HCT116 (cell line): Measurements from ENCODE around the gene DIP2C. TPM values are rescaled to one million over a fixed set of nuclear protein-coding genes. Genes with fewer than 3 reads are reported as not detected.

Source experiments
- ATAC-seq: fragments of 200-7000 bp; cut with Tn5 transposase; 2 replicates; pipeline ENCODE4 v1.9.1; 2020; ENCODE audit warnings: mild to moderate bottlenecking, moderate library complexity
- BruUV-seq: library from RNA; stranded (reverse); fragments of 400-500 nt; replicated peaks from 2 replicates; lab custom pipeline; 2021; lab: Mats Ljungman, UMichigan
- CTCF ChIA-PET: fragments of 300-600 bp; sonication (Branson Sonifier 250); formaldehyde crosslinking; loops from one replicate; lab custom pipeline; 2021; ENCODE audit warnings: antibody characterized with exemption; lab: Charles Lee
- POLR2A ChIA-PET: fragments of 300-600, 350-600 bp; sonication (Branson Sonifier 250); formaldehyde crosslinking; loops from one replicate; lab custom pipeline; 2021; ENCODE audit warnings: antibody characterized with exemption; lab: Charles Lee
- RAD21 ChIA-PET, 2 experiments: fragments of 300-600 bp; sonication (Branson Sonifier 250); formaldehyde crosslinking; loops; one replicate each; lab custom pipeline; 2023; ENCODE audit warnings: low total read pairs in 2 of 2; ENCODE audit not compliant: uncharacterized antibody in 2 of 2, unreplicated experiment in 2 of 2, low non-redundant PET in 1 of 2; lab: Charles Lee
- DNase-seq: peaks from one replicate; pipeline ENCODE4 v3.0.0-alpha.2; 2010; ENCODE audit warnings: low read depth, low spot score
- H2AFZ ChIP-seq: fragments of 200-600 bp; shearing (Covaris generic), sonication (generic); 2 replicates; pipeline ENCODE4 v1.6.1; 2017; ENCODE audit warnings: low read depth, mixed run types, mixed read lengths, antibody characterized with exemption, low read length; ENCODE audit not compliant: poor library complexity, severe bottlenecking
- H3K27ac ChIP-seq: 2 replicates; pipeline ENCODE4 v1.5.1; 2012; ENCODE audit warnings: low read depth, low read length
- H3K27me3 ChIP-seq: fragments of 200-600 bp; sonication (generic); 2 replicates; pipeline ENCODE4 v1.6.1; 2016; ENCODE audit warnings: mixed run types, low read length, mixed read lengths; ENCODE audit not compliant: insufficient read depth
- H3K36me3 ChIP-seq, 2 experiments: fragments of 200-500 bp in 1 of 2; fragments of 200-600 bp in 1 of 2; sonication (Bioruptor generic) in 1 of 2; sonication (generic) in 1 of 2; 2 replicates each; pipeline versions ENCODE4 v1.5.1 to v1.6.1; 2014 to 2016; ENCODE audit warnings: low read length in 2 of 2, inconsistent platforms in 1 of 2, mixed read lengths in 1 of 2, mixed run types in 1 of 2; ENCODE audit not compliant: insufficient read depth in 2 of 2, control insufficient read depth in 1 of 2
- H3K4me1 ChIP-seq, 2 experiments: fragments of 200-600 bp in 1 of 2; sonication (generic) in 1 of 2; 2 replicates each; pipeline versions ENCODE4 v1.5.1 to v1.6.1; 2012 to 2017; ENCODE audit warnings: low read length in 2 of 2, inconsistent platforms in 1 of 2, mild to moderate bottlenecking in 1 of 2, mixed read lengths in 1 of 2, mixed run types in 1 of 2, moderate library complexity in 1 of 2; ENCODE audit not compliant: insufficient read depth in 2 of 2, control insufficient read depth in 1 of 2
- H3K4me2 ChIP-seq: fragments of 200-600 bp; sonication (generic); 2 replicates; pipeline ENCODE4 v1.6.1; 2017; ENCODE audit warnings: mixed run types, low read length, mixed read lengths
- H3K4me3 ChIP-seq, 2 experiments: fragments of 200-600 bp in 1 of 2; sonication (generic) in 1 of 2; replicated peaks in 1 of 2; 2 replicates each; pipeline ENCODE4 v1.5.1; 2011 to 2016; ENCODE audit warnings: low read length in 2 of 2, control low read depth in 1 of 2, low read depth in 1 of 2, mild to moderate bottlenecking in 1 of 2, mixed read lengths in 1 of 2, mixed run types in 1 of 2
- H3K79me2 ChIP-seq: fragments of 200-600 bp; sonication (generic); 2 replicates; pipeline ENCODE4 v1.6.1; 2017; ENCODE audit warnings: mild to moderate bottlenecking, mixed run types, low read length, moderate library complexity, mixed read lengths; ENCODE audit not compliant: insufficient read depth
- H3K9ac ChIP-seq: fragments of 200-600 bp; sonication (generic); 2 replicates; pipeline ENCODE4 v1.6.1; 2016; ENCODE audit warnings: low read length, mixed read lengths
- H3K9me2 ChIP-seq: fragments of 200-600 bp; sonication (generic), shearing (Covaris generic); 2 replicates; pipeline ENCODE4 v1.6.1; 2017; ENCODE audit warnings: mixed run types, mild to moderate bottlenecking, moderate library complexity; ENCODE audit not compliant: insufficient read depth
- H3K9me3 ChIP-seq, 2 experiments: fragments of 200-500 bp in 1 of 2; fragments of 200-600 bp in 1 of 2; sonication (Bioruptor generic) in 1 of 2; sonication (generic) in 1 of 2; 2 replicates each; pipeline ENCODE4 v1.6.1; 2014 to 2017; ENCODE audit warnings: low read length in 2 of 2, mixed read lengths in 2 of 2, inconsistent platforms in 1 of 2, low read depth in 1 of 2, mild to moderate bottlenecking in 1 of 2, mixed run types in 1 of 2, moderate library complexity in 1 of 2; ENCODE audit not compliant: control insufficient read depth in 1 of 2, insufficient read depth in 1 of 2
- H4K20me1 ChIP-seq: fragments of 200-600 bp; sonication (generic), shearing (Covaris generic); 2 replicates; pipeline ENCODE4 v1.6.1; 2017; ENCODE audit warnings: mixed run types, mild to moderate bottlenecking, moderate library complexity; ENCODE audit not compliant: insufficient read depth
- CEBPB ChIP-seq: IDR thresholded peaks from 2 replicates; pipeline ENCODE4 v1.6.1; 2012; ENCODE audit warnings: low read depth
- EGR1 ChIP-seq: IDR thresholded peaks from 2 replicates; pipeline ENCODE4 v1.6.1; 2012; ENCODE audit warnings: low read depth
- ELF1 ChIP-seq: IDR thresholded peaks from 2 replicates; pipeline ENCODE4 v1.6.1; 2012; ENCODE audit warnings: low read depth, borderline replicate concordance
- EZH2phosphoT487 ChIP-seq: fragments of 200-600 bp; IDR thresholded peaks from 2 replicates; pipeline ENCODE4 v1.6.1; 2018; ENCODE audit warnings: antibody characterized with exemption, borderline replicate concordance
- FOSL1 ChIP-seq: IDR thresholded peaks from 2 replicates; pipeline ENCODE4 v1.6.1; 2012; ENCODE audit warnings: low read depth
- POLR2A ChIP-seq: IDR thresholded peaks from 2 replicates; pipeline ENCODE4 v1.7.0; 2011; ENCODE audit warnings: borderline replicate concordance; ENCODE audit not compliant: insufficient read depth, insufficient read length; ENCODE audit errors: extremely low read depth
- POLR2AphosphoS5 ChIP-seq: IDR thresholded peaks from 2 replicates; pipeline ENCODE4 v1.6.1; 2011; ENCODE audit warnings: mild to moderate bottlenecking, low read depth, low read length, moderate library complexity
- RAD21 ChIP-seq: IDR thresholded peaks from 2 replicates; pipeline ENCODE4 v1.6.1; 2012; ENCODE audit warnings: low read depth, mild to moderate bottlenecking
- SP1 ChIP-seq: IDR thresholded peaks from 2 replicates; pipeline ENCODE4 v1.6.1; 2012; ENCODE audit warnings: low read depth
- SRF ChIP-seq: IDR thresholded peaks from 2 replicates; pipeline ENCODE4 v1.6.1; 2012; ENCODE audit warnings: low read depth
- YY1 ChIP-seq: IDR thresholded peaks from 2 replicates; pipeline ENCODE4 v1.6.1; 2011; ENCODE audit warnings: low read length, low read depth, moderate library complexity, mild to moderate bottlenecking; ENCODE audit not compliant: insufficient replicate concordance; ENCODE audit errors: extremely low read depth
- ZNF274 ChIP-seq: fragments of 200-500 bp; sonication (Bioruptor generic); IDR thresholded peaks from 2 replicates; pipeline ENCODE4 v1.6.1; 2014; ENCODE audit warnings: mild to moderate bottlenecking, low read depth, low read length, inconsistent platforms
- intact Hi-C: fragments of 100-400 bp; cut with micrococcal nuclease; formaldehyde crosslinking; loops from 2 replicates; pipeline ENCODE4 v1.10.0; 2022
- total RNA-seq: library from RNA; stranded (reverse); gene quantifications from one replicate; pipeline ENCODE4 v1.2.1, GENCODE V29; 2021; ENCODE audit not compliant: unreplicated experiment
- TF ChIP-seq, protein P1 (sequence below): IDR thresholded peaks from 2 replicates; pipeline ENCODE4 v1.6.1; 2012; ENCODE audit warnings: low read depth
- TF ChIP-seq, protein P2 (sequence below): IDR thresholded peaks from 2 replicates; pipeline ENCODE4 v1.6.1; 2011; ENCODE audit warnings: mild to moderate bottlenecking, low read length, moderate library complexity; ENCODE audit not compliant: insufficient replicate concordance; ENCODE audit errors: extremely low read depth
- TF ChIP-seq, protein P3 (sequence below): IDR thresholded peaks from 2 replicates; pipeline ENCODE4 v1.6.1; 2012

Gene DIP2C
- total RNA-seq, 1 experiment from 2014 or later = 15.4 TPM

DNA sequence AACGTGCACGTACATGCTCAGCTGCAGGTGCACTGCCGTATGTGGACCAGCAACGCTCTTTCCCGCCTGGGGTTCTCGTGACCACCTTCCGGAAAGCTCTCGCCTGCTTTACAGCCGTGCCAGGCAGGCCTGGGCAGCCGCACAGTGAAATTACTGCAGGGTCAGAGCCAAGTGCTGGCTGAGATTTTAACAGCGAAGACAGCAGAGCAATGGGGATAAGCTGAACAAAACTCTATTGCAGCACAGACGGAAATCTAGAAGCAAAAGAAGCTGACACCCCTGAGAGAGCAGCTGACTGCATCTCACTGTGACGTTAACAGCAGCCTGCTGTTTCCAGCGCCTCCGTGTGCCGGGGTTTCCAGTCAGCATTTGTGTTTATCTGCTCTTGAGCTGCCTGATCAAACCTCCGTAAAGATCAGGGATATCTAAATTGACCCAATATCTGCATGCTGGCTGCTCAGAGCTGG is 179.0 kb downstream of the DIP2C start:
- ATAC-seq (no peak), DNase-seq (no peak)
- CTCF ChIA-PET = no interaction called here

More for the DNA sequence above, 179.0 kb downstream of the DIP2C start:
- H3K79me2 ChIP-seq = no peaks in the 10 kb centered on the region
- no peaks in the 10 kb centered on the region for H4K20me1 ChIP-seq
- H3K4me1 ChIP-seq = peaks cover 0 to 10% of the 10 kb centered on the region in 2 experiments; a peak in 2 of 4 replicates
- no peak overlapping the region for H3K27ac ChIP-seq
- H3K36me3 ChIP-seq = no peaks in the 10 kb centered on the region
- no peak overlapping the region for H3K4me2 ChIP-seq
- TF ChIP-seq, protein P1, sequence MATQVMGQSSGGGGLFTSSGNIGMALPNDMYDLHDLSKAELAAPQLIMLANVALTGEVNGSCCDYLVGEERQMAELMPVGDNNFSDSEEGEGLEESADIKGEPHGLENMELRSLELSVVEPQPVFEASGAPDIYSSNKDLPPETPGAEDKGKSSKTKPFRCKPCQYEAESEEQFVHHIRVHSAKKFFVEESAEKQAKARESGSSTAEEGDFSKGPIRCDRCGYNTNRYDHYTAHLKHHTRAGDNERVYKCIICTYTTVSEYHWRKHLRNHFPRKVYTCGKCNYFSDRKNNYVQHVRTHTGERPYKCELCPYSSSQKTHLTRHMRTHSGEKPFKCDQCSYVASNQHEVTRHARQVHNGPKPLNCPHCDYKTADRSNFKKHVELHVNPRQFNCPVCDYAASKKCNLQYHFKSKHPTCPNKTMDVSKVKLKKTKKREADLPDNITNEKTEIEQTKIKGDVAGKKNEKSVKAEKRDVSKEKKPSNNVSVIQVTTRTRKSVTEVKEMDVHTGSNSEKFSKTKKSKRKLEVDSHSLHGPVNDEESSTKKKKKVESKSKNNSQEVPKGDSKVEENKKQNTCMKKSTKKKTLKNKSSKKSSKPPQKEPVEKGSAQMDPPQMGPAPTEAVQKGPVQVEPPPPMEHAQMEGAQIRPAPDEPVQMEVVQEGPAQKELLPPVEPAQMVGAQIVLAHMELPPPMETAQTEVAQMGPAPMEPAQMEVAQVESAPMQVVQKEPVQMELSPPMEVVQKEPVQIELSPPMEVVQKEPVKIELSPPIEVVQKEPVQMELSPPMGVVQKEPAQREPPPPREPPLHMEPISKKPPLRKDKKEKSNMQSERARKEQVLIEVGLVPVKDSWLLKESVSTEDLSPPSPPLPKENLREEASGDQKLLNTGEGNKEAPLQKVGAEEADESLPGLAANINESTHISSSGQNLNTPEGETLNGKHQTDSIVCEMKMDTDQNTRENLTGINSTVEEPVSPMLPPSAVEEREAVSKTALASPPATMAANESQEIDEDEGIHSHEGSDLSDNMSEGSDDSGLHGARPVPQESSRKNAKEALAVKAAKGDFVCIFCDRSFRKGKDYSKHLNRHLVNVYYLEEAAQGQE = no peak
- TF ChIP-seq, protein P2, sequence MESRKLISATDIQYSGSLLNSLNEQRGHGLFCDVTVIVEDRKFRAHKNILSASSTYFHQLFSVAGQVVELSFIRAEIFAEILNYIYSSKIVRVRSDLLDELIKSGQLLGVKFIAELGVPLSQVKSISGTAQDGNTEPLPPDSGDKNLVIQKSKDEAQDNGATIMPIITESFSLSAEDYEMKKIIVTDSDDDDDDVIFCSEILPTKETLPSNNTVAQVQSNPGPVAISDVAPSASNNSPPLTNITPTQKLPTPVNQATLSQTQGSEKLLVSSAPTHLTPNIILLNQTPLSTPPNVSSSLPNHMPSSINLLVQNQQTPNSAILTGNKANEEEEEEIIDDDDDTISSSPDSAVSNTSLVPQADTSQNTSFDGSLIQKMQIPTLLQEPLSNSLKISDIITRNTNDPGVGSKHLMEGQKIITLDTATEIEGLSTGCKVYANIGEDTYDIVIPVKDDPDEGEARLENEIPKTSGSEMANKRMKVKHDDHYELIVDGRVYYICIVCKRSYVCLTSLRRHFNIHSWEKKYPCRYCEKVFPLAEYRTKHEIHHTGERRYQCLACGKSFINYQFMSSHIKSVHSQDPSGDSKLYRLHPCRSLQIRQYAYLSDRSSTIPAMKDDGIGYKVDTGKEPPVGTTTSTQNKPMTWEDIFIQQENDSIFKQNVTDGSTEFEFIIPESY = no peak
- TF ChIP-seq ZNF274 (no peak), EGR1 (no peak), CEBPB (no peak), POLR2AphosphoS5 (no peak), YY1 (no peak), SP1 (no peak), SRF (no peak), ELF1 (no peak), POLR2A (no peak), FOSL1 (no peak), RAD21 (no peak), EZH2phosphoT487 (no peak)
- TF ChIP-seq, protein P3, sequence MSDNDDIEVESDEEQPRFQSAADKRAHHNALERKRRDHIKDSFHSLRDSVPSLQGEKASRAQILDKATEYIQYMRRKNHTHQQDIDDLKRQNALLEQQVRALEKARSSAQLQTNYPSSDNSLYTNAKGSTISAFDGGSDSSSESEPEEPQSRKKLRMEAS = no peak
- H2AFZ ChIP-seq = no peak overlapping the region
- H3K4me3 ChIP-seq = no peak overlapping the region
- POLR2A ChIA-PET = no interaction called here
- RAD21 ChIA-PET = no interaction called here
- intact Hi-C loops = loop anchor here (2.0 kb wide), 2 partner anchors 278 to 420 kb away; partner anchors contain the start of gene LARP4B
- no peaks in the 10 kb centered on the region for H3K9me3 ChIP-seq
- no TSS peak for BruUV-seq
- no peaks in the 10 kb centered on the region for H3K27me3 ChIP-seq
- no peaks in the 10 kb centered on the region for H3K9me2 ChIP-seq
- H3K9ac ChIP-seq = no peak overlapping the region
